ENCODE measurements around the gene MAGEB10.
"Not testable (repeated sequence)": the region's sequence is repeated elsewhere in the genome, so short reads cannot be mapped to it uniquely, and the experiment has no call there.

Gene MAGEB10

DNA sequence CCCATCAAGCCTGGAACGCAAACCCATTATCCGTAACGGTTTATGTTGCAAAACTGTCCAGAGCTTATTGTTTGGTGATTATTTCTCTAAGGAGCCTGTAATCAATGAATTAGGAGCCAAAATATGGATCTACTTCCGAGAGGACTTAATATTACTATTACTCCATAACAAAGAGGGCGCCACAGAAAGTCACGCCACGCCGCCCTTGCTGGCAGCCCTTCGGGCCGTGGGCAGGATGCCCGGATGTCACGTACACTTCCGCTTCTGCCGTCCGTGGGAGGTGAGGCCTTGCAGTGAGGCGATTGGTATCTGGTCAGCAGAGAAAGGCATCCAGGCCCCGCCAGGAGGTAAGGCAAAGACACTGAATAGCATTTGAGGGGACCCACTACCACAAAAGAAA lies at the start of gene MAGEB10:
MAGEB10 (plus strand) TSS at position 301 of the 400 bp plus-strand sequence. CDS start 13,317 bp downstream, outside the sequence.
- DNase-seq (ENCODE audit: low read depth in 3 of 3) = no peak

DNA sequence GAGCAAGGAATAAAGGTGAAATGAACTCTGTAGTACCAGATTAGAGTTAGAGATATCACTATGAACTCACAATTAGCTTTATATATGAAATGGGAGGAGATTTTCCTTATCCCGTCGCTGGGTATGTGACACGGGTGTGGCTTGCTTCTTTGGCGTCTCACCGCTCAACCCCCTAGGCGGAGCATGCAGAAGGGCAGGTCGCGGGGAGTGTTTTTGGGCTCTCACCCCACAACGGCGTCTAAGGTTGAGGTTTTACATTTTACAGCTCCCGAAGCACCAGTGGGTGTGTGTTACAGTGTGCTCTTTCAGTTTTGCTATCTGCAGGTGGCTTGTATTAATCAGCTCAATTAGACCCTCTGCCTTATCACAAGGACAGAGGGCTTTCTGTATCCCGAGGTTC lies 42.1 kb upstream of the MAGEB10 start:
- DNase-seq (ENCODE audit: low read depth in 3 of 3) = no peak

GRCh38 chrX:27767387-27767786 lies 40.4 kb upstream of the MAGEB10 start:
- no peak for DNase-seq (ENCODE audit: low read depth in 3 of 3)

GRCh38 chrX:27775984-27776383 lies 31.8 kb upstream of the MAGEB10 start:
- no peak for DNase-seq (ENCODE audit: low read depth in 3 of 3)

DNA sequence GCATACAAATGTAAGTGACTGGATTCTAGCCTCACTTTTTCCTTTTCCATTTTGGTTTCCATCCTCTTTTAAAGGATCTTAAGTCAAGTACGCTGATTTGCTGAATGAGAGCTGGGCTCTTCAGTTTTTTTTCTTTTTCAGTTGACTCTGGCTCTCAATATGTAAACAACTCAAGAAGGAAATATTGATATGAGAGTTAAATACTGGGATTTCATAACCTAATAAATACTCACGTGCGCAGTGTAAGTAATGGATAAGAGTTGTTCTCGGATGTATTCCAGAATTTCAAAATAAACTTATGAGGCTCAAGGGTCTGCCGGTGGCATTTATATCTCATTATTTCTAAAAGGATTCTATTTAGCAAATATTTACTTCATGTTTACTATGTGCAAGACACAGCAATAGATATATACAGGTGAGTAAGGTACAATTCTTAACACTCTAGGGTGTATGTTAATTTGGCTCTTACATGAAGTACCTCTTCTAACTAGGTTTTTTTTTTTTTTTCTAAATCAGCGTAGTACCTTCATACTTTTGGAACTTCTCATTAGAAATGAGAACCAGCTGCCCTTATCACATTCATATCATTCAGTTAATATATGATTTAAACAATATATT lies 11.0 kb upstream of the MAGEB10 start:
- DNase-seq (ENCODE audit: low read depth in 3 of 3) = no peak

- DNase-seq (ENCODE audit: low read depth in 3 of 3) = no peak
Measured at GRCh38 chrX:27797575-27797974, 10.2 kb upstream of the MAGEB10 start.

DNA sequence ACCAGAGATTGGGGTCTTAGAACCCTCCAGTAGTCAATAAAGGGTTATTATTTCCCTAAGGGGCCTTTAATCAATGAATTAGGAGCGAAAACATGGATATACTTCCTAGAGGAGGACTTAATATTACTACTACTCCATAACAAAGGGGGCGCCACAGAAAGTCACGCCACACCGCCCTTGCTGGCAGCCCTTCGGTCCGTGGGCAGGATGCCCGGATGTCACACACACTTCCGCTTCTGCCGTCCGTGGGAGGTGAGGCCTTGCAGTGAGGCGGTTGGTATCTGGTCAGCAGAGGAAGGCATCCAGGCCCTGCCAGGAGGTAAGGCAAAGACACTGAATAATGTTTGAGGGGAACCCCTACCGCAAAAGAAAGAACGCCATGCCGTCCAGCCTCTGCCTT lies 436 bp downstream of the MAGEB10 start:
- DNase-seq (ENCODE audit: low read depth in 3 of 3) = no peak

GRCh38 chrX:27808991-27809859 lies 1.4 kb downstream of the MAGEB10 start:
- DNase-seq (ENCODE audit: low read depth in 3 of 3) = not testable (repeated sequence)

GRCh38 chrX:27815209-27815608 lies 7.4 kb downstream of the MAGEB10 start:
- DNase-seq (ENCODE audit: low read depth in 3 of 3) = no peak

DNA sequence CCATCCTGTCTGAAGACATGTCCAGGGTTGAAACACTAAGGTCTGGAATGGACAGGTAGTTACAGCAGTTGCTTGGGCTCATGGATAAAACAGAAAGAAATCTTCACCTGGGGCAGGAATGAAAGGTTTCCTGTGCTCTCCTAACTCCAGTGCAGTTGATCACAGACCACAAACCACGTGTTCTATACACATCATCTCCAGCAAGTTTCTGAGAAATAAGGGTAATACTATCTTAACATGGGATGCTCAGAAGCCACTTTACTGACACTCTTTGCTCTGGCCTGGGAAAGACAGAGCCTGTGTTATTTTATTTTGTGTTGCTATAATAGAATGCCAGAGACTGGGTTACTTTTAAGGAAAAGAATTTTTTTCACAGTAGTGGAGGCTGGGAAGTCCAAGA lies 16.0 kb downstream of the MAGEB10 start:
- no peak for DNase-seq (ENCODE audit: low read depth in 3 of 3)

DNA sequence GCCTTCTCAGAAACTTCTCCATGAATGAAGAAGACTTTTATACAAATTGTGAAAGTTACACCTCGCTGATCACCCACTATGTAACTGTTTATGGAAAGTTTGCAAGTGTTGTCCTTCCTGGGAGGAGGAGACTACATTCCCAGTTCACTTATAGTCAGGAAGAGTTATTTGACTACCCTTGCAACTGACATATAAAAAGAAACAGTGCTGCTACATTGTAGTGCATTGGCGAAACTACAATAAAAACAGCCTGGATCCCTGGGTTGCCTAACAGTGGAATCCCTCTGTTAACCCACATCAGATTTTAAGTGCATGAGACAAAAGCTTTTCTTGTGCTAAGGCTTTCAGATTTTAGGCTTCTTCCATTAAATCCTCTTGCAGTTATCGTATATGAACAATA lies 30.4 kb downstream of the MAGEB10 start:
- DNase-seq (ENCODE audit: low read depth in 3 of 3) = no peak

DNA sequence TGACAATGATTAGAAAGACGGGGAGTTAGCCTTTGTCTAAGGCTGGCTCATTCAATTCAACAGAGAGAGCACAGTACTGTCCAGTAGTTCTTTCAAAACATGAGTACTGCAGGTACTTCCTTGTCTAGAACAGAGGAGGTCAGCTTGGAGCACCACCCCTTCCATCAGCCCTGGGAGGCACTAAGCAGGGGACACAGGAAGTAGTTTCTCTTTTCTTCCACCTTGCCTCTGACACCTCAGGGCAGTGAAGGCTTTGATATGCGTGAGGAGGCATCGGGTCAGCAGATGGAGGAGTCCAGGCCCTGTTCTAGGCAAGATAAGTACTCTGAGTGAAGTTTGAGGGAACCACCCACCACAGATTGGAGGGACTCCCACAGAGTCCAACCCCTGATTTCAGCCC lies 33.1 kb downstream of the MAGEB10 start:
- DNase-seq (ENCODE audit: low read depth in 3 of 3) = no peak

- no peak for DNase-seq (ENCODE audit: low read depth in 3 of 3)
Measured at GRCh38 chrX:27842859-27843258, 35.1 kb downstream of the MAGEB10 start.

DNA sequence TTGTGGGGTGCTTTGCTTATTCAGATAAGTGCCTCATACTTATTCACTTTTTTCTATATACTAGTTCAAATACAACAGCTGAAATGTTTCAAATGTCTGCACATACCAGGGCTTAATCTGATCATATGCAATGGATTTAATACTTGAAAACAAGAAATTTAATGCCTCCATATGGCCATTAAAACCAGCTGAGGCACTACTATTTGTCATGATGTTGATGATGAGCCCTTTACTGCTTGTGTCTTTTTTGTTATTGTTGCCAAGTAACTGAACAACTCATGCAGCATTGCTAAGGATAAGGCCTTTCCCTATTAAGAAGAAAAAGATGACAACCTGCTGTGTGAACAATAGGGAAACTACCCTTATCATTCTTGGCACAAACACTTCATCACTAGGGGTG lies 52.5 kb downstream of the MAGEB10 start:
- no peak for DNase-seq (ENCODE audit: low read depth in 3 of 3)

- DNase-seq (ENCODE audit: low read depth in 3 of 3) = no peak
Measured at GRCh38 chrX:27863809-27864208, 56.0 kb downstream of the MAGEB10 start.
